ENCODE data around the gene TSHZ2.

TSHZ2 gene

GRCh38 chr20:53133125-53133524 is 161.0 kb downstream of the TSHZ2 start:
- no peak for DNase-seq (ENCODE audit: low spot score)

- no peak for DNase-seq (ENCODE audit: low spot score)
These were observed 161.5 kb downstream of the TSHZ2 start for GRCh38 chr20:53133628-53134027.

- DNase-seq (ENCODE audit: low spot score), result no peak
These were observed 164.3 kb downstream of the TSHZ2 start for GRCh38 chr20:53136473-53136872.

GRCh38 chr20:53138454-53139262 is 166.5 kb downstream of the TSHZ2 start:
- DNase-seq (ENCODE audit: low spot score), result no peak

GRCh38 chr20:53141201-53142050 is 169.3 kb downstream of the TSHZ2 start:
- no peak for DNase-seq (ENCODE audit: low spot score)

- DNase-seq (ENCODE audit: low spot score), result no peak
These were observed 170.3 kb downstream of the TSHZ2 start for GRCh38 chr20:53142225-53143127.

GRCh38 chr20:53146201-53146891 is 174.2 kb downstream of the TSHZ2 start:
- no peak for DNase-seq (ENCODE audit: low spot score)

- no peak for DNase-seq (ENCODE audit: low spot score)
These were observed 176.6 kb downstream of the TSHZ2 start for GRCh38 chr20:53148771-53149147.

GRCh38 chr20:53149148-53149889 is 177.2 kb downstream of the TSHZ2 start:
- DNase-seq (ENCODE audit: low spot score), result no peak

- DNase-seq (ENCODE audit: low spot score), result no peak
These were observed 177.7 kb downstream of the TSHZ2 start for GRCh38 chr20:53149890-53150205.

GRCh38 chr20:53150532-53150931 is 178.4 kb downstream of the TSHZ2 start:
- DNase-seq (ENCODE audit: low spot score), result no peak

- DNase-seq (ENCODE audit: low spot score), result no peak
These were observed 180.1 kb downstream of the TSHZ2 start for GRCh38 chr20:53152228-53152627.

- no peak for DNase-seq (ENCODE audit: low spot score)
These were observed 182.4 kb downstream of the TSHZ2 start for GRCh38 chr20:53154540-53154939.

- DNase-seq (ENCODE audit: low spot score), result no peak
These were observed 185.6 kb downstream of the TSHZ2 start for GRCh38 chr20:53157443-53158408.

GRCh38 chr20:53159160-53159559 is 187.0 kb downstream of the TSHZ2 start:
- DNase-seq (ENCODE audit: low spot score), result no peak

GRCh38 chr20:53161073-53161472 is 188.9 kb downstream of the TSHZ2 start:
- DNase-seq (ENCODE audit: low spot score), result no peak

- DNase-seq (ENCODE audit: low spot score), result no peak
These were observed 189.3 kb downstream of the TSHZ2 start for GRCh38 chr20:53161473-53161872.

GRCh38 chr20:53162251-53162835 is 190.2 kb downstream of the TSHZ2 start:
- DNase-seq (ENCODE audit: low spot score), result no peak

GRCh38 chr20:53163486-53163885 is 191.3 kb downstream of the TSHZ2 start:
- DNase-seq (ENCODE audit: low spot score), result no peak

Data from left forelimb (tissue), 1 donor.